GM19193 (cell line): ENCODE measurements around the gene DAZAP1.

ENCODE experiments used
- POLR2A ChIP-seq: IDR thresholded peaks from 4 replicates; pipeline ENCODE4 v1.6.1; 2011; ENCODE audit not compliant: insufficient read depth, insufficient read length; ENCODE audit errors: extremely low read depth

The DAZAP1 gene

GRCh38 chr19:1373042-1373533 lies 34.3 kb upstream of the DAZAP1 start:
- no peak for TF ChIP-seq POLR2A

- no peak for TF ChIP-seq POLR2A
Observed at GRCh38 chr19:1373534-1374249, 33.7 kb upstream of the DAZAP1 start.

- no peak for TF ChIP-seq POLR2A
Observed at GRCh38 chr19:1374250-1374577, 33.2 kb upstream of the DAZAP1 start.

GRCh38 chr19:1376415-1376805 lies 31.0 kb upstream of the DAZAP1 start:
- TF ChIP-seq POLR2A, result no peak

GRCh38 chr19:1377176-1377964 lies 30.0 kb upstream of the DAZAP1 start:
- TF ChIP-seq POLR2A, result no peak

GRCh38 chr19:1377965-1378785 lies 29.2 kb upstream of the DAZAP1 start:
- TF ChIP-seq POLR2A, result no peak

GRCh38 chr19:1379126-1379905 lies 28.1 kb upstream of the DAZAP1 start:
- TF ChIP-seq POLR2A, result no peak

- no peak for TF ChIP-seq POLR2A
Observed at GRCh38 chr19:1379961-1380489, 27.4 kb upstream of the DAZAP1 start.

- TF ChIP-seq POLR2A, result no peak
Observed at GRCh38 chr19:1382250-1382649, 25.1 kb upstream of the DAZAP1 start.

GRCh38 chr19:1383017-1383311 lies 24.4 kb upstream of the DAZAP1 start:
- TF ChIP-seq POLR2A, result no peak

- TF ChIP-seq POLR2A, result peak; percentile 85
Observed at GRCh38 chr19:1383312-1384084, 23.9 kb upstream of the DAZAP1 start, which contains the start of gene NDUFS7. TSS of gene NDUFS7 (plus strand) at chr19:1383907. CDS start at chr19:1383927, 20 bp downstream.

- no peak for TF ChIP-seq POLR2A
Observed at GRCh38 chr19:1384085-1384462, 23.3 kb upstream of the DAZAP1 start.

GRCh38 chr19:1384478-1385110 lies 22.8 kb upstream of the DAZAP1 start:
- no peak for TF ChIP-seq POLR2A
